AG04450 (cell line): ENCODE results near the gene SHC3. TPM values are rescaled to one million over a fixed set of nuclear protein-coding genes. Genes with fewer than 3 reads are reported as not detected.
A peak's percentile ranks its signal among the peaks of the same experiment; 100 is the strongest.

Experiments used
- CTCF ChIA-PET: fragments of 300-600, 350-600 bp; formaldehyde crosslinking; extraction: SDS; loops from one replicate; lab custom pipeline; 2022; ENCODE audit warnings: antibody characterized with exemption, inconsistent platforms; lab: Charles Lee
- POLR2A ChIA-PET: fragments of 350-600 bp; formaldehyde crosslinking; extraction: SDS; loops from one replicate; lab custom pipeline; 2021; ENCODE audit warnings: antibody characterized with exemption, inconsistent platforms; lab: Yijun Ruan, JAX
- DNase-seq: peaks from one replicate; pipeline ENCODE4 v3.0.0-alpha.2; 2011; ENCODE audit warnings: low read depth, low spot score
- H3K27ac ChIP-seq: one replicate; pipeline ENCODE4 v1.5.1; 2012; ENCODE audit warnings: low read depth, low read length, control low read depth
- H3K27me3 ChIP-seq: one replicate; pipeline ENCODE4 v1.6.0; 2012; ENCODE audit warnings: low read length; ENCODE audit not compliant: control insufficient read depth, insufficient read depth
- H3K4me3 ChIP-seq: 2 replicates; pipeline ENCODE4 v1.5.1; 2011; ENCODE audit warnings: mild to moderate bottlenecking, low read depth, low read length, control low read depth
- H3K9me3 ChIP-seq: 2 replicates; pipeline ENCODE4 v1.5.1; 2012; ENCODE audit warnings: low read length; ENCODE audit not compliant: control insufficient read depth, insufficient read depth
- polyA minus RNA-seq: library from RNA; depleted of rRNA, polyadenylated mRNA; stranded (reverse); fragments of >200 nt; gene quantifications from 2 replicates; pipeline ENCODE4 v1.2.3, GENCODE V29; 2011; rRNA and poly(A)+ RNA removed
- polyA plus RNA-seq: library from polyadenylated mRNA; depleted of rRNA; stranded (reverse); fragments of >200 nt; gene quantifications from 2 replicates; pipeline ENCODE4 v1.2.3, GENCODE V29; 2011; rRNA removed
- TF ChIP-seq, protein P1 (sequence below): IDR thresholded peaks from 2 replicates; pipeline ENCODE4 v1.5.1; 2011; ENCODE audit warnings: low read depth, low read length, control low read depth, inconsistent platforms

SHC3 gene, protein sequence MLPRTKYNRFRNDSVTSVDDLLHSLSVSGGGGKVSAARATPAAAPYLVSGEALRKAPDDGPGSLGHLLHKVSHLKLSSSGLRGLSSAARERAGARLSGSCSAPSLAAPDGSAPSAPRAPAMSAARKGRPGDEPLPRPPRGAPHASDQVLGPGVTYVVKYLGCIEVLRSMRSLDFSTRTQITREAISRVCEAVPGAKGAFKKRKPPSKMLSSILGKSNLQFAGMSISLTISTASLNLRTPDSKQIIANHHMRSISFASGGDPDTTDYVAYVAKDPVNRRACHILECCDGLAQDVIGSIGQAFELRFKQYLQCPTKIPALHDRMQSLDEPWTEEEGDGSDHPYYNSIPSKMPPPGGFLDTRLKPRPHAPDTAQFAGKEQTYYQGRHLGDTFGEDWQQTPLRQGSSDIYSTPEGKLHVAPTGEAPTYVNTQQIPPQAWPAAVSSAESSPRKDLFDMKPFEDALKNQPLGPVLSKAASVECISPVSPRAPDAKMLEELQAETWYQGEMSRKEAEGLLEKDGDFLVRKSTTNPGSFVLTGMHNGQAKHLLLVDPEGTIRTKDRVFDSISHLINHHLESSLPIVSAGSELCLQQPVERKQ
- polyA plus RNA-seq, result 4.3 and 4.7 TPM in 2 replicates
- polyA minus RNA-seq, result 11.4 and 16.2 TPM in 2 replicates

GRCh38 chr9:89177944-89178829 lies at the start of gene SHC3:
Gene SHC3, minus strand, starts transcription at chr9:89178818. Its CDS starts 358 bp downstream, at chr9:89178460.
- DNase-seq, result no peak
- Histone ChIP-seq H3K9me3 (no peaks in the 10 kb centered on the region; the same call in 1 of the 2 replicates), H3K4me3 (peak within 1 kb of the TSS; percentile 69), H3K27ac (peak within 1 kb of the TSS; percentile 87), H3K27me3 (no peaks in the 10 kb centered on the region)
- POLR2A ChIA-PET, result interaction anchor here (1.0 to 2.6 kb wide), 3 partner anchors 24 to 39 kb away, joined by 4 to 8 read pairs (median 4); no protein-coding TSS in a partner anchor
- CTCF ChIA-PET, result interaction anchor here (0.6 kb wide), 1 partner anchor 157 kb away, joined by 3 read pairs; no protein-coding TSS in a partner anchor
- TF ChIP-seq, protein P1, sequence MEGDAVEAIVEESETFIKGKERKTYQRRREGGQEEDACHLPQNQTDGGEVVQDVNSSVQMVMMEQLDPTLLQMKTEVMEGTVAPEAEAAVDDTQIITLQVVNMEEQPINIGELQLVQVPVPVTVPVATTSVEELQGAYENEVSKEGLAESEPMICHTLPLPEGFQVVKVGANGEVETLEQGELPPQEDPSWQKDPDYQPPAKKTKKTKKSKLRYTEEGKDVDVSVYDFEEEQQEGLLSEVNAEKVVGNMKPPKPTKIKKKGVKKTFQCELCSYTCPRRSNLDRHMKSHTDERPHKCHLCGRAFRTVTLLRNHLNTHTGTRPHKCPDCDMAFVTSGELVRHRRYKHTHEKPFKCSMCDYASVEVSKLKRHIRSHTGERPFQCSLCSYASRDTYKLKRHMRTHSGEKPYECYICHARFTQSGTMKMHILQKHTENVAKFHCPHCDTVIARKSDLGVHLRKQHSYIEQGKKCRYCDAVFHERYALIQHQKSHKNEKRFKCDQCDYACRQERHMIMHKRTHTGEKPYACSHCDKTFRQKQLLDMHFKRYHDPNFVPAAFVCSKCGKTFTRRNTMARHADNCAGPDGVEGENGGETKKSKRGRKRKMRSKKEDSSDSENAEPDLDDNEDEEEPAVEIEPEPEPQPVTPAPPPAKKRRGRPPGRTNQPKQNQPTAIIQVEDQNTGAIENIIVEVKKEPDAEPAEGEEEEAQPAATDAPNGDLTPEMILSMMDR, result no peak

GRCh38 chr9:89225991-89226471 lies 47.4 kb upstream of the SHC3 start:
- ChIA-PET POLR2A (no interaction called here), CTCF (interaction anchor here (0.6 kb wide), 1 partner anchor 1073 kb away, joined by 3 read pairs; no protein-coding TSS in a partner anchor)
- TF ChIP-seq, protein P1, result no peak
- DNase-seq, result no peak
- H3K9me3 ChIP-seq, result no peaks in the 10 kb centered on the region
- no peak overlapping the region for H3K4me3 ChIP-seq
- no peak overlapping the region for H3K27ac ChIP-seq
- H3K27me3 ChIP-seq, result peaks cover 5% of the 10 kb centered on the region

DNA sequence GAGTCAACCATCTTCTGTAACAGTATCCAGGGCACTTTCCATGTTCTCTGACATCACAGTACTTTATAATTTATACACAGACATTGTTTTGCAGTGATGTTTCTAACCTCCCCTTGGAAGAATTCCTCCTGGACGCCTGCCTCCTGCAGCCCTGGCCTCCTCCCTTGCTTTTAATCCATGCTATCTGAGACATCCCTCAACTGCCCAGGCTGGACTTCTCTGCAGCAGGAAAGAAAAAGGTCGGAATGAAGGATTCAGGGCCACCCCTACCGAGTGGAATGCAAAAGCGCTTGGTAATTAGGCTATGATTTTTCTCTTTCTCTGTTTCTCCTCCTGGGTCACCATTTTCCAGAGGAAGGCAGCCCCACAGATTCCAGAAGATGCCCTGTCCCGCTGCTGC lies 47.0 kb upstream of the SHC3 start:
- CTCF ChIA-PET, result no interaction called here
- H3K4me3 ChIP-seq, result no peak overlapping the region
- TF ChIP-seq, protein P1, result peak; percentile 40
- POLR2A ChIA-PET, result no interaction called here
- no peaks in the 10 kb centered on the region for H3K9me3 ChIP-seq
- DNase-seq, result peak; percentile 59
- H3K27ac ChIP-seq, result no peak overlapping the region
- H3K27me3 ChIP-seq, result peaks cover 5% of the 10 kb centered on the region

- POLR2A ChIA-PET, result no interaction called here
- H3K27me3 ChIP-seq, result peaks cover 5% of the 10 kb centered on the region
- CTCF ChIA-PET, result no interaction called here
- TF ChIP-seq, protein P1, result no peak
- DNase-seq, result no peak
- H3K4me3 ChIP-seq, result no peak overlapping the region
- H3K9me3 ChIP-seq, result no peaks in the 10 kb centered on the region
- no peak overlapping the region for H3K27ac ChIP-seq
Measured at GRCh38 chr9:89225036-89225435, 46.4 kb upstream of the SHC3 start.
